Mesothelial cell of epicardium (in vitro differentiated cells): Measurements from ENCODE around the gene LCN6. TPM values are rescaled to one million over a fixed set of nuclear protein-coding genes. Genes with fewer than 3 reads are reported as not detected.

ENCODE experiments used
- DNase-seq, 2 experiments: peaks; one replicate each; pipeline ENCODE4 v3.0.0; 2021; ENCODE audit warnings: low spot score in 2 of 2; ENCODE audit not compliant: unreplicated experiment in 2 of 2
- H3K27ac Mint-ChIP-seq: 2 replicates; pipeline ENCODE4 v1.8.0; 2021; ENCODE audit warnings: mixed read lengths
- H3K27me3 Mint-ChIP-seq: 2 replicates; pipeline ENCODE4 v1.8.0; 2021; ENCODE audit warnings: low read depth, mixed read lengths
- H3K36me3 Mint-ChIP-seq: 2 replicates; pipeline ENCODE4 v1.8.0; 2021; ENCODE audit warnings: mixed read lengths
- H3K4me1 Mint-ChIP-seq: 2 replicates; pipeline ENCODE4 v1.8.0; 2021; ENCODE audit warnings: mixed read lengths
- H3K4me3 Mint-ChIP-seq: 2 replicates; pipeline ENCODE4 v1.8.0; 2021; ENCODE audit warnings: mild to moderate bottlenecking, moderate library complexity, mixed read lengths
- H3K9me3 Mint-ChIP-seq: 2 replicates; pipeline ENCODE4 v1.8.0; 2021; ENCODE audit warnings: mixed read lengths
- CTCF ChIP-seq: fragments of 200-600 bp; sonication (generic); IDR thresholded peaks from one replicate; pipeline ENCODE4 v1.5.0; 2021; ENCODE audit warnings: antibody characterized with exemption; ENCODE audit not compliant: unreplicated experiment
- total RNA-seq: library from RNA; stranded (reverse); gene quantifications from 3 replicates; pipeline ENCODE4 v1.2.1, GENCODE V29; 2021

The LCN6 gene
- total RNA-seq, 1 donor from 2014 or later, result not detected

GRCh38 chr9:136728548-136729123 lies 19.7 kb downstream of the LCN6 start:
- peak overlapping the region; percentile 66 for H3K4me3 Mint-ChIP-seq
- peaks cover 13% of the 10 kb centered on the region for H3K36me3 Mint-ChIP-seq
- TF ChIP-seq CTCF, result no peak
- H3K27ac Mint-ChIP-seq, result no peak overlapping the region
- peaks cover 36% of the 10 kb centered on the region for H3K4me1 Mint-ChIP-seq
- peak in 1 of 2 experiments; percentile 57 for DNase-seq
- no peaks in the 10 kb centered on the region for H3K27me3 Mint-ChIP-seq
- no peaks in the 10 kb centered on the region for H3K9me3 Mint-ChIP-seq

DNA sequence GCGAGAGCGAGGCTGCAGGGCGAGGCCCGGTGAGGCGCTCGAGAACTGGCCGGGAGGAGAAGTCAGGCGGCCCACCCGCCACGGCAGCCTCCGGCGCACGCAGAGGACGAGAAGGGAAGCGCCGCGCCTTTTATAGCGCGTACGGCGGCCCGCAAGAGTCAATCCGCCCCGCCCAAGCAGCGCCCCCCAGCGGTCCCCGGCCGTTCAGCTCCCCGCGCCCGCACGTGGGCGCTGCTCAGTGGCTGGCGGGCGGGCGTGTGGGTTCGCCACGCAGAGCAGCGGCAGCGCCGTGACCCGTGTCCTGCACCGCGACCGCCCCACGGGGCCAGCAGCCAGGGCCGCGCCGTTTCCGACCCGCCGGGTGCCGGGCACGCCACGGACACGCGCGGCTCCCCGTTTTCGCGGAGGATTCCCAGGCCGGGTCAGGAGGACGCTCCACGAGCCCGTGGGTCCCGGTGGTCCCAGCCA lies 20.2 kb downstream of the LCN6 start:
- H3K4me1 Mint-ChIP-seq, result peaks cover 37% of the 10 kb centered on the region
- no peak overlapping the region for H3K27ac Mint-ChIP-seq
- DNase-seq, result peak; percentile 86 to 95
- H3K4me3 Mint-ChIP-seq, result peak overlapping the region; percentile 90
- peak; percentile 89 for TF ChIP-seq CTCF
- H3K36me3 Mint-ChIP-seq, result peaks cover 15% of the 10 kb centered on the region
- H3K27me3 Mint-ChIP-seq, result no peaks in the 10 kb centered on the region
- H3K9me3 Mint-ChIP-seq, result no peaks in the 10 kb centered on the region

- DNase-seq, result no peak
Observed at GRCh38 chr9:136726631-136727191, 21.6 kb downstream of the LCN6 start.

GRCh38 chr9:136726118-136726517 lies 22.2 kb downstream of the LCN6 start:
- Mint-ChIP-seq H3K9me3 (no peaks in the 10 kb centered on the region), H3K4me1 (peaks cover 30% of the 10 kb centered on the region), H3K27me3 (no peaks in the 10 kb centered on the region), H3K27ac (peak overlapping the region; percentile 85), H3K36me3 (peaks cover 15% of the 10 kb centered on the region), H3K4me3 (peak overlapping the region; percentile 90)
- TF ChIP-seq CTCF, result no peak
- no peak for DNase-seq

More at GRCh38 chr9:136726631-136727191, 21.6 kb downstream of the LCN6 start:
- peak overlapping the region; percentile 85 for H3K27ac Mint-ChIP-seq
- no peaks in the 10 kb centered on the region for H3K27me3 Mint-ChIP-seq
- H3K9me3 Mint-ChIP-seq, result no peaks in the 10 kb centered on the region
- no peak for TF ChIP-seq CTCF
- peaks cover 15% of the 10 kb centered on the region for H3K36me3 Mint-ChIP-seq
- peaks cover 29% of the 10 kb centered on the region for H3K4me1 Mint-ChIP-seq
- peak overlapping the region; percentile 90 for H3K4me3 Mint-ChIP-seq

- Mint-ChIP-seq H3K27ac (peak overlapping the region; percentile 6), H3K9me3 (no peaks in the 10 kb centered on the region), H3K36me3 (peaks cover 15% of the 10 kb centered on the region), H3K4me3 (peak overlapping the region; percentile 90), H3K27me3 (no peaks in the 10 kb centered on the region), H3K4me1 (peaks cover 31% of the 10 kb centered on the region)
- no peak for TF ChIP-seq CTCF
- no peak for DNase-seq
Observed at GRCh38 chr9:136725612-136726011, 22.7 kb downstream of the LCN6 start.
